Uterus (tissue), 2 donors: Measurements from ENCODE around the gene PTPRE.
"Not testable (repeated sequence)": the region's sequence is repeated elsewhere in the genome, so short reads cannot be mapped to it uniquely, and the experiment has no call there.

ENCODE experiments used
- CTCF ChIP-seq, 4 experiments: fragments of 200-600 bp in 2 of 4; fragments of 450-650 bp in 2 of 4; sonication (generic) in 2 of 4; IDR thresholded peaks; one replicate each; pipeline ENCODE4 v1.5.1; 2016 to 2019; ENCODE audit warnings: antibody characterized with exemption in 4 of 4, mild to moderate bottlenecking in 2 of 4, moderate library complexity in 1 of 4
- POLR2A ChIP-seq, 2 donors: fragments of 450-650 bp; IDR thresholded peaks; one replicate each; pipeline ENCODE4 v1.6.1; 2016; ENCODE audit warnings: antibody characterized with exemption in 2 of 2, mild to moderate bottlenecking in 1 of 2, moderate library complexity in 1 of 2

GRCh38 chr10:128094596-128094995, 187.7 kb downstream of the PTPRE start:
- not testable (repeated sequence) for TF ChIP-seq CTCF, POLR2A (IDR thresholded peaks at IDR 0.05)
